H9 (cell line): Measurements from ENCODE around the gene IL24. TPM values are rescaled to one million over a fixed set of nuclear protein-coding genes. Genes with fewer than 3 reads are reported as not detected.

ENCODE experiments used
- DNase-seq: peaks from one replicate; pipeline ENCODE4 v3.0.0-alpha.2; 2017
- H2AFZ ChIP-seq: one replicate; pipeline ENCODE4 v1.6.1; 2013; ENCODE audit warnings: mild to moderate bottlenecking, low read length, control low read depth, moderate library complexity
- H2AK5ac ChIP-seq: 2 replicates; pipeline ENCODE4 v1.6.1; 2013; ENCODE audit warnings: low read length, control low read depth, mixed read lengths; ENCODE audit not compliant: insufficient read length
- H2BK120ac ChIP-seq: one replicate; pipeline ENCODE4 v1.6.1; 2013; ENCODE audit warnings: low read depth, mild to moderate bottlenecking, low read length, control low read depth, inconsistent platforms; ENCODE audit not compliant: poor library complexity, severe bottlenecking
- H2BK12ac ChIP-seq: 2 replicates; pipeline ENCODE4 v1.6.1; 2013; ENCODE audit warnings: low read length, control low read depth, mixed read lengths, low read depth; ENCODE audit not compliant: insufficient read length
- H2BK15ac ChIP-seq: 2 replicates; pipeline ENCODE4 v1.6.1; 2013; ENCODE audit warnings: low read depth, low read length, control low read depth
- H2BK20ac ChIP-seq: one replicate; pipeline ENCODE4 v1.6.1; 2013; ENCODE audit warnings: low read depth, mild to moderate bottlenecking, low read length, control low read depth, inconsistent platforms; ENCODE audit not compliant: poor library complexity, severe bottlenecking
- H2BK5ac ChIP-seq: 2 replicates; pipeline ENCODE4 v1.6.1; 2013; ENCODE audit warnings: low read length, control low read depth, mixed read lengths; ENCODE audit not compliant: insufficient read length
- H3K14ac ChIP-seq: 2 replicates; pipeline ENCODE4 v1.6.1; 2013; ENCODE audit warnings: low read length, control low read depth; ENCODE audit not compliant: insufficient read depth
- H3K18ac ChIP-seq: 2 replicates; pipeline ENCODE4 v1.6.1; 2013; ENCODE audit warnings: low read depth, mild to moderate bottlenecking, mixed read lengths, low read length, control low read depth; ENCODE audit not compliant: insufficient read length
- H3K23ac ChIP-seq: 2 replicates; pipeline ENCODE4 v1.6.1; 2013; ENCODE audit warnings: low read length, control low read depth, mixed read lengths, low read depth; ENCODE audit not compliant: insufficient read length
- H3K23me2 ChIP-seq: 2 replicates; pipeline ENCODE4 v1.6.1; 2013; ENCODE audit warnings: low read depth, mild to moderate bottlenecking, mixed read lengths, low read length, control low read depth; ENCODE audit not compliant: insufficient read length, poor library complexity, severe bottlenecking
- H3K27ac ChIP-seq: 2 replicates; pipeline ENCODE4 v1.5.1; 2013; ENCODE audit warnings: low read length, control low read depth, mixed read lengths, low read depth; ENCODE audit not compliant: insufficient read length
- H3K27me3 ChIP-seq: 2 replicates; pipeline ENCODE4 v1.6.1; 2013; ENCODE audit warnings: low read length, control low read depth, inconsistent platforms; ENCODE audit not compliant: insufficient read depth
- H3K4ac ChIP-seq: 2 replicates; pipeline ENCODE4 v1.6.1; 2013; ENCODE audit warnings: low read depth, mild to moderate bottlenecking, control low read depth, inconsistent platforms, low read length, moderate library complexity
- H3K4me1 ChIP-seq: 2 replicates; pipeline ENCODE4 v1.6.1; 2013; ENCODE audit warnings: low read length, control low read depth, inconsistent platforms; ENCODE audit not compliant: insufficient read depth
- H3K4me2 ChIP-seq: 2 replicates; pipeline ENCODE4 v1.6.1; 2013; ENCODE audit warnings: low read length, control low read depth, mixed read lengths; ENCODE audit not compliant: insufficient read length, insufficient read depth
- H3K56ac ChIP-seq: 2 replicates; pipeline ENCODE4 v1.6.1; 2013; ENCODE audit warnings: low read depth, mild to moderate bottlenecking, mixed read lengths, low read length, control low read depth; ENCODE audit not compliant: insufficient read length
- H3K79me1 ChIP-seq: 2 replicates; pipeline ENCODE4 v1.6.1; 2013; ENCODE audit warnings: low read depth, mild to moderate bottlenecking, moderate library complexity, low read length, control low read depth, inconsistent platforms; ENCODE audit not compliant: insufficient read depth, poor library complexity, severe bottlenecking
- H3K79me2 ChIP-seq: 2 replicates; pipeline ENCODE4 v1.6.1; 2013; ENCODE audit warnings: low read length, control low read depth, inconsistent platforms; ENCODE audit not compliant: insufficient read depth
- H3K9ac ChIP-seq: 2 replicates; pipeline ENCODE4 v1.6.1; 2013; ENCODE audit warnings: low read length, control low read depth, mixed read lengths; ENCODE audit not compliant: insufficient read length; ENCODE audit errors: extremely low read depth
- H3K9me3 ChIP-seq: one replicate; pipeline ENCODE4 v1.6.1; 2013; ENCODE audit warnings: low read depth, low read length, inconsistent platforms; ENCODE audit not compliant: control insufficient read depth
- H3T11ph ChIP-seq: one replicate; pipeline ENCODE4 v1.6.1; 2013; ENCODE audit warnings: mild to moderate bottlenecking, low read length, control low read depth, inconsistent platforms
- H4K20me1 ChIP-seq: one replicate; pipeline ENCODE4 v1.6.1; 2013; ENCODE audit not compliant: control insufficient read depth, insufficient read length, insufficient read depth
- H4K5ac ChIP-seq: 2 replicates; pipeline ENCODE4 v1.6.1; 2013; ENCODE audit warnings: low read depth, mild to moderate bottlenecking, mixed read lengths, low read length, control low read depth; ENCODE audit not compliant: insufficient read length
- H4K8ac ChIP-seq: replicated peaks from 2 replicates; pipeline ENCODE4 v1.6.1; 2013; ENCODE audit warnings: low read length, control low read depth, mixed read lengths, low read depth; ENCODE audit not compliant: insufficient read length
- H4K91ac ChIP-seq: 2 replicates; pipeline ENCODE4 v1.6.1; 2013; ENCODE audit warnings: low read depth, mild to moderate bottlenecking, moderate library complexity, mixed read lengths, low read length, control low read depth; ENCODE audit not compliant: insufficient read length
- H3K27ac Mint-ChIP-seq, 3 experiments: 2 replicates in 2 of 3; 3 replicates in 1 of 3; pipeline ENCODE4 v1.8.0; 2020 to 2021; ENCODE audit warnings: mixed read lengths in 3 of 3, mild to moderate bottlenecking in 1 of 3, moderate library complexity in 1 of 3
- H3K27me3 Mint-ChIP-seq: 2 replicates; pipeline ENCODE4 v1.8.0; 2021; ENCODE audit warnings: low read depth, mild to moderate bottlenecking, moderate library complexity, mixed read lengths
- H3K36me3 Mint-ChIP-seq, 3 experiments: 2 replicates in 2 of 3; 3 replicates in 1 of 3; pipeline ENCODE4 v1.8.0; 2020 to 2021; ENCODE audit warnings: low read depth in 3 of 3, mixed read lengths in 3 of 3; ENCODE audit not compliant: insufficient read depth in 1 of 3
- H3K4me1 Mint-ChIP-seq, 2 experiments: 2 replicates each; pipeline ENCODE4 v1.8.0; 2020; ENCODE audit warnings: mixed read lengths in 2 of 2
- H3K4me3 Mint-ChIP-seq, 2 experiments: 2 replicates in 1 of 2; 3 replicates in 1 of 2; pipeline ENCODE4 v1.8.0; 2020 to 2021; ENCODE audit warnings: mild to moderate bottlenecking in 2 of 2, mixed read lengths in 2 of 2, moderate library complexity in 1 of 2
- H3K9me3 Mint-ChIP-seq, 2 experiments: 2 replicates in 1 of 2; 3 replicates in 1 of 2; pipeline ENCODE4 v1.8.0; 2020; ENCODE audit warnings: mild to moderate bottlenecking in 2 of 2, mixed read lengths in 2 of 2, moderate library complexity in 1 of 2
- CTCF ChIP-seq: fragments of 200-600 bp; sonication (generic); conservative IDR thresholded peaks from 3 replicates; pipeline ENCODE4 v1.8.0; 2021; ENCODE audit warnings: antibody characterized with exemption, mild to moderate bottlenecking
- WGBS: extraction: QIAGEN DNeasy Blood & Tissue Kit; methylation state at CpG from one replicate; pipeline ENCODE4 v1.1.7; 2013; ENCODE audit warnings: missing lambda C conversion rate, low lambda C conversion rate, mixed read lengths; ENCODE audit not compliant: insufficient read length; ENCODE audit errors: extremely low coverage; 5-methylcytosine and 5-hydroxymethylcytosine counted together
- total RNA-seq: library from RNA; stranded (reverse); gene quantifications from 2 replicates; pipeline ENCODE4 v1.2.1, GENCODE V29; 2021

The IL24 gene
- total RNA-seq, 1 experiment from 2014 or later: not detected

DNA sequence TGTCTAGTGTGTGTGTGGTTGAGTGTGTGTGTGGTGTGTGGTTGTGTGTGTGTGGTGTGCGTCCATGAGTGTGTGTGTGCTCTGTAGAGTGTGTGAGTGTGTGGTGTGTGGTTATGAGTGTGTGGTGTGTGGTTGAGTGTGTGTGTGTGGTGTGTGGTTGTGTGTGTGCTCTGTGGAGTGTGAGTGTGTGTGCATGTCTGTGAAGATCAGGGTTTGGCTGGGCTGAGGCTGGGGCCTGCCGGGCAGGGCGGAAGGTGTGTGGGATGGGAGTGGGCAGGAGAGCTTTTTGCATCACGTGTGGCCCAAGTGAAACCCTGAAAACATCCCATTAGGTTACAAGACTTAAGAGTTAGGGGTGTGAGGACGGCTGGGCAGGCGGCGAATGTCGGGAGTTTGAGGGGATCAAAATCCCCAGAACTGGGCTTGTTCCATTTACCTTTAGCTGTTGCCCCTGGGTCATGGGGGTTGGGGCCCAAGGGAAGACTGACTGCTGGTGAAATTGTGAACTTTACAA lies 27.4 kb downstream of the IL24 start:
- Histone ChIP-seq H3K79me2 (no peaks in the 10 kb centered on the region), H3K27ac (no peak overlapping the region), H3K4me2 (no peak overlapping the region), H3K79me1 (no peaks in the 10 kb centered on the region), H3K14ac (no peak overlapping the region), H4K20me1 (no peaks in the 10 kb centered on the region), H2BK120ac (no peak overlapping the region), H3K27me3 (no peaks in the 10 kb centered on the region), H3K18ac (no peak overlapping the region), H3K4me1 (no peaks in the 10 kb centered on the region), H4K5ac (no peak overlapping the region), H3T11ph (no peak overlapping the region), H2AFZ (no peak overlapping the region), H2BK20ac (no peak overlapping the region), H3K9me3 (no peaks in the 10 kb centered on the region), H4K8ac (peak overlapping the region; percentile 12), H2AK5ac (no peak overlapping the region), H3K9ac (no peak overlapping the region), H3K23me2 (no peaks in the 10 kb centered on the region), H3K23ac (no peak overlapping the region), H4K91ac (no peak overlapping the region), H3K56ac (peak overlapping the region; percentile 0), H2BK5ac (no peak overlapping the region), H3K4ac (no peak overlapping the region), H2BK12ac (no peak overlapping the region), H2BK15ac (no peak overlapping the region)
- Mint-ChIP-seq H3K36me3 (no peaks in the 10 kb centered on the region), H3K4me1 (no peaks in the 10 kb centered on the region), H3K27ac (no peak overlapping the region), H3K9me3 (no peaks in the 10 kb centered on the region), H3K4me3 (no peak overlapping the region), H3K27me3 (peaks cover 7% of the 10 kb centered on the region)
- no peak for DNase-seq
- TF ChIP-seq CTCF: no peak
- 100% methylated on average over 1 of the region's 8 CpGs for WGBS
